ENCODE measurements around the gene ZSCAN20. TPM values are rescaled to one million over a fixed set of nuclear protein-coding genes. Genes with fewer than 3 reads are reported as not detected.

Gene ZSCAN20
- total and polyA plus RNA-seq, 9 of the 15 experiments (the other 6 are each of a cell fraction or from before 2014, with no cell fraction given), result 0.36 to 3.3 (median 2.0) TPM

- TF ChIP-seq ZBTB11 (CRISPR knock-in tag; IDR thresholded peaks at IDR 0.05), result peak in 2 of 3 experiments; percentile 83 to 97; a peak in 4 of 6 replicates
- TF ChIP-seq HDAC8 (tag; IDR thresholded peaks at IDR 0.05), result no peak
- TF ChIP-seq SREBF1 (IDR thresholded peaks at IDR 0.05; ENCODE audit: borderline replicate concordance, low read depth, low read length), result no peak; the same call in 1 of the 2 replicates
- TF ChIP-seq ZNF507 (tag; conservative IDR thresholded peaks at IDR 0.05), result no peak
- no peak for TF ChIP-seq XRCC4 (IDR thresholded peaks at IDR 0.05; ENCODE audit: extremely low read depth, insufficient read depth, insufficient read length)
- no peak for TF ChIP-seq YBX1 (IDR thresholded peaks at IDR 0.05)
- no peak for TF ChIP-seq HDGF (IDR thresholded peaks at IDR 0.05)
- TF ChIP-seq NCOA1 (IDR thresholded peaks at IDR 0.05; ENCODE audit: low read depth), result peak; percentile 88
- peak in 1 of 2 experiments; percentile 14; a peak in 1 of 4 replicates for TF ChIP-seq ZMIZ1 (IDR thresholded peaks at IDR 0.05; ENCODE audit: low read depth in 2 of 2, low read length in 2 of 2)
- TF ChIP-seq ZFP36 (IDR thresholded peaks at IDR 0.05; ENCODE audit: low read depth, low read length, partially characterized antibody), result no peak
- TF ChIP-seq DMBX1 (CRISPR knock-in tag; IDR thresholded peaks at IDR 0.05; ENCODE audit: borderline replicate concordance), result no peak
- no peak for TF ChIP-seq FUS (optimal IDR thresholded peaks at IDR 0.05; ENCODE audit: low read depth, low read length)
- TF ChIP-seq YY1 (IDR thresholded peaks at IDR 0.05; ENCODE audit: borderline replicate concordance in 1 of 3, control insufficient read depth in 1 of 3, extremely low read depth in 1 of 3, insufficient read depth in 3 of 3, insufficient read length in 1 of 3, insufficient replicate concordance in 2 of 3, low read depth in 1 of 3, low read length in 2 of 3), result peak in 2 of 3 experiments; percentile 48 to 50
- TF ChIP-seq SIN3B (IDR thresholded peaks at IDR 0.05; ENCODE audit: low read depth), result no peak
- TF ChIP-seq PHF20 (IDR thresholded peaks at IDR 0.05; ENCODE audit: partially characterized antibody), result peak; percentile 93
- TF ChIP-seq TAF1 (IDR thresholded peaks at IDR 0.05; ENCODE audit: control insufficient read depth, extremely low read depth, insufficient read depth, low read length, severe bottlenecking), result peak; percentile 35
- TF ChIP-seq, protein P1, sequence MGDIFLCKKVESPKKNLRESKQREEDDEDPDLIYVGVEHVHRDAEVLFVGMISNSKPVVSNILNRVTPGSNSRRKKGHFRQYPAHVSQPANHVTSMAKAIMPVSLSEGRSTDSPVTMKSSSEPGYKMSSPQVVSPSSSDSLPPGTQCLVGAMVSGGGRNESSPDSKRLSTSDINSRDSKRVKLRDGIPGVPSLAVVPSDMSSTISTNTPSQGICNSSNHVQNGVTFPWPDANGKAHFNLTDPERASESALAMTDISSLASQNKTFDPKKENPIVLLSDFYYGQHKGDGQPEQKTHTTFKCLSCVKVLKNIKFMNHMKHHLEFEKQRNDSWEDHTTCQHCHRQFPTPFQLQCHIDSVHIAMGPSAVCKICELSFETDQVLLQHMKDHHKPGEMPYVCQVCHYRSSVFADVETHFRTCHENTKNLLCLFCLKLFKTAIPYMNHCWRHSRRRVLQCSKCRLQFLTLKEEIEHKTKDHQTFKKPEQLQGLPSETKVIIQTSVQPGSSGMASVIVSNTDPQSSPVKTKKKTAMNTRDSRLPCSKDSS (IDR thresholded peaks at IDR 0.05; ENCODE audit: low read depth, partially characterized antibody), result no peak
Measured at GRCh38 chr1:33472269-33472980, at the start of gene ZSCAN20 (continued).

Measured in K562 (cell line).